Astrocyte (in vitro differentiated cells and primary cell): ENCODE data around the gene WDR64. TPM values are rescaled to one million over a fixed set of nuclear protein-coding genes. Genes with fewer than 3 reads are reported as not detected.

Source experiments
- DNase-seq: peaks from one replicate; pipeline ENCODE4 v3.0.0-alpha.2; 2010; ENCODE audit warnings: low read depth
- FAIRE-seq: peaks from 2 replicates; lab custom pipeline; 2011; peaks lifted over from hg19 to GRCh38; lab: Jason Lieb, UNC
- H2AFZ ChIP-seq: 2 replicates; pipeline ENCODE4 v1.6.0; 2012; ENCODE audit warnings: low read depth, low read length, inconsistent platforms
- H3K27ac ChIP-seq: 2 replicates; pipeline ENCODE4 v1.5.1; 2011; ENCODE audit warnings: low read depth, low read length, inconsistent platforms
- H3K27me3 ChIP-seq: 2 replicates; pipeline ENCODE4 v1.6.0; 2011; ENCODE audit warnings: low read length, inconsistent platforms; ENCODE audit not compliant: insufficient read depth
- H3K36me3 ChIP-seq: 2 replicates; pipeline ENCODE4 v1.5.1; 2011; ENCODE audit warnings: low read length, inconsistent platforms; ENCODE audit not compliant: insufficient read depth
- H3K4me1 ChIP-seq: 2 replicates; pipeline ENCODE4 v1.5.1; 2011; ENCODE audit warnings: low read length, inconsistent platforms; ENCODE audit not compliant: insufficient read depth
- H3K4me2 ChIP-seq: 2 replicates; pipeline ENCODE4 v1.6.0; 2012; ENCODE audit warnings: low read length, inconsistent platforms
- H3K4me3 ChIP-seq: 2 replicates; pipeline ENCODE4 v1.5.1; 2011; ENCODE audit warnings: low read depth, mild to moderate bottlenecking, low read length, inconsistent platforms; ENCODE audit not compliant: insufficient read depth
- H3K79me2 ChIP-seq: 2 replicates; pipeline ENCODE4 v1.6.0; 2012; ENCODE audit warnings: mild to moderate bottlenecking, low read length, inconsistent platforms; ENCODE audit not compliant: insufficient read depth
- H3K9ac ChIP-seq: 2 replicates; pipeline ENCODE4 v1.6.0; 2012; ENCODE audit warnings: mild to moderate bottlenecking, low read length, inconsistent platforms
- H3K9me3 ChIP-seq: 2 replicates; pipeline ENCODE4 v1.5.1; 2012; ENCODE audit warnings: low read depth, mild to moderate bottlenecking, low read length, inconsistent platforms; ENCODE audit not compliant: insufficient read depth
- H4K20me1 ChIP-seq: 2 replicates; pipeline ENCODE4 v1.6.0; 2012; ENCODE audit warnings: low read length, inconsistent platforms; ENCODE audit not compliant: insufficient read depth
- H3K27ac Mint-ChIP-seq: one replicate; pipeline ENCODE4 v1.8.0; 2021; ENCODE audit warnings: mild to moderate bottlenecking, mixed read lengths; ENCODE audit not compliant: unreplicated experiment
- H3K27me3 Mint-ChIP-seq: one replicate; pipeline ENCODE4 v1.8.0; 2021; ENCODE audit warnings: low read depth, mixed read lengths; ENCODE audit not compliant: unreplicated experiment
- H3K36me3 Mint-ChIP-seq: one replicate; pipeline ENCODE4 v1.8.0; 2021; ENCODE audit warnings: low read depth, mixed read lengths; ENCODE audit not compliant: unreplicated experiment
- H3K4me1 Mint-ChIP-seq: one replicate; pipeline ENCODE4 v1.8.0; 2021; ENCODE audit warnings: low read depth, mixed read lengths; ENCODE audit not compliant: unreplicated experiment
- H3K4me3 Mint-ChIP-seq: one replicate; pipeline ENCODE4 v1.8.0; 2021; ENCODE audit warnings: mild to moderate bottlenecking, moderate library complexity, mixed read lengths; ENCODE audit not compliant: unreplicated experiment
- H3K9me3 Mint-ChIP-seq: one replicate; pipeline ENCODE4 v1.8.0; 2021; ENCODE audit warnings: mild to moderate bottlenecking, mixed read lengths; ENCODE audit not compliant: unreplicated experiment
- EZH2 ChIP-seq: IDR thresholded peaks from 2 replicates; pipeline ENCODE4 v1.6.1; 2012; ENCODE audit warnings: mild to moderate bottlenecking, low read length, inconsistent platforms; ENCODE audit not compliant: insufficient read depth
- total RNA-seq: library from RNA; stranded (reverse); gene quantifications from 2 replicates; pipeline ENCODE4 v1.2.1, GENCODE V29; 2021
- TF ChIP-seq, protein P1 (sequence below): IDR thresholded peaks from 2 replicates; pipeline ENCODE4 v1.5.1; 2011; ENCODE audit warnings: low read depth, mild to moderate bottlenecking, inconsistent platforms, low read length, moderate library complexity; ENCODE audit not compliant: insufficient read depth

The WDR64 gene
- total RNA-seq, 1 donor from 2014 or later, result not detected

DNA sequence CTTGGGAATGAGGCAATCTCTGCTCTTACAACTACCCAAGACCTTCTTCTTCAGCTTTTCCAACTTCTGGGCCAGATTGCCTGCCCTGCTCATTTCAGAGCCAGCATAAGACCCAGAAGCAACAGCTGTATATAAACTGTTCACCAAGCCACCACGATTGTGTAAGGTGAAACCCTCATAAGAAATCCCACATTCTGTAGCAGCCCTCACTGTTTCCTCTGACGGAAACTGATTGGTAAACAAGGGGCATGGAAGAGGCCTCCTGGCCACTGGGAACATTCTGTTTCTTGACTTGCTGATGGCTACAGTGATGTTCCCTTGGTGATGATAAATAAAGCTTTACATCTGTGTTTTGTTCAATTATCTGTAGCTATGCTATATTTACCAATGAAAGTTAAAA, 156.2 kb downstream of the WDR64 start:
- H3K9me3 ChIP-seq, result no peaks in the 10 kb centered on the region
- H3K4me3 Mint-ChIP-seq, result no peak overlapping the region
- no peaks in the 10 kb centered on the region for H3K79me2 ChIP-seq
- no peak overlapping the region for H3K27ac ChIP-seq
- H3K4me1 ChIP-seq, result no peaks in the 10 kb centered on the region
- no peaks in the 10 kb centered on the region for H3K9me3 Mint-ChIP-seq
- DNase-seq, result no peak
- no peak overlapping the region for H2AFZ ChIP-seq
- no peaks in the 10 kb centered on the region for H4K20me1 ChIP-seq
- H3K36me3 Mint-ChIP-seq, result no peaks in the 10 kb centered on the region
- no peak overlapping the region for H3K27ac Mint-ChIP-seq
- no peaks in the 10 kb centered on the region for H3K4me1 Mint-ChIP-seq
- no peaks in the 10 kb centered on the region for H3K27me3 Mint-ChIP-seq
- no peak overlapping the region for H3K9ac ChIP-seq
- no peak overlapping the region for H3K4me3 ChIP-seq
- no peaks in the 10 kb centered on the region for H3K36me3 ChIP-seq
- H3K27me3 ChIP-seq, result no peaks in the 10 kb centered on the region
- TF ChIP-seq EZH2, result no peak
- TF ChIP-seq, protein P1, sequence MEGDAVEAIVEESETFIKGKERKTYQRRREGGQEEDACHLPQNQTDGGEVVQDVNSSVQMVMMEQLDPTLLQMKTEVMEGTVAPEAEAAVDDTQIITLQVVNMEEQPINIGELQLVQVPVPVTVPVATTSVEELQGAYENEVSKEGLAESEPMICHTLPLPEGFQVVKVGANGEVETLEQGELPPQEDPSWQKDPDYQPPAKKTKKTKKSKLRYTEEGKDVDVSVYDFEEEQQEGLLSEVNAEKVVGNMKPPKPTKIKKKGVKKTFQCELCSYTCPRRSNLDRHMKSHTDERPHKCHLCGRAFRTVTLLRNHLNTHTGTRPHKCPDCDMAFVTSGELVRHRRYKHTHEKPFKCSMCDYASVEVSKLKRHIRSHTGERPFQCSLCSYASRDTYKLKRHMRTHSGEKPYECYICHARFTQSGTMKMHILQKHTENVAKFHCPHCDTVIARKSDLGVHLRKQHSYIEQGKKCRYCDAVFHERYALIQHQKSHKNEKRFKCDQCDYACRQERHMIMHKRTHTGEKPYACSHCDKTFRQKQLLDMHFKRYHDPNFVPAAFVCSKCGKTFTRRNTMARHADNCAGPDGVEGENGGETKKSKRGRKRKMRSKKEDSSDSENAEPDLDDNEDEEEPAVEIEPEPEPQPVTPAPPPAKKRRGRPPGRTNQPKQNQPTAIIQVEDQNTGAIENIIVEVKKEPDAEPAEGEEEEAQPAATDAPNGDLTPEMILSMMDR, result no peak
- no peak for FAIRE-seq
- no peak overlapping the region for H3K4me2 ChIP-seq

DNA sequence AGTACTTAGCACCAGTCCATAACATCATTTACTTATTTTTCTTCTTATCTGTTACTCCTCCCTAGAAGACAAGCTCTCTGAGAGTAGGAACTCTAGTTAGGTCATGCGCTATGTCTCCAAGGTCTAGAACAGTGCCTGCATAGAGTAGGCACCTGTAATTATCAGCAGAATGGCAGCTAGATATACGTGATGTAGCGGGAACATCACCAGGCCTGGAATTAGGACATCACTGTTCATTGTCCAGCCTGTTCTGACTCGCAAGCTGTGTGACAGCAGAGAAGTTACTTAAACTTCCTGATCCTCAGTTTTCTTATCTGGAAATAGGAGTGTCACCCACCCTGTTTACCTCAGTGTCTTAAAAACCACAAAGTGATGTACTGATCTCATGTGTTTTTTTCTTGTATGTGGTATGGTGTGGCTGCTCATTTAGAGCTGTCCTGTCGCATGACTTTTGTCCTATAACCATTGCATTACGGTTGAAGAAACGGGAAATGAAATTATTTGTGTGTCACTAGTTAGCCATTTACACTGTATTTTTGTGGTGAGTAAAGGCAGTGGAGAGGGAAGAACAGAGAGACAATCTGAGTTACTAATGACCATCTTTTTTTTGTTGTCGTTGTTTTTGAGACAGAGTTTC, 158.8 kb downstream of the WDR64 start:
- H3K36me3 ChIP-seq, result no peaks in the 10 kb centered on the region
- no peak overlapping the region for H3K27ac Mint-ChIP-seq
- FAIRE-seq (no peak), DNase-seq (no peak)
- H3K36me3 Mint-ChIP-seq, result no peaks in the 10 kb centered on the region
- no peaks in the 10 kb centered on the region for H3K4me1 Mint-ChIP-seq
- no peak overlapping the region for H3K27ac ChIP-seq
- no peaks in the 10 kb centered on the region for H3K9me3 Mint-ChIP-seq
- no peak overlapping the region for H2AFZ ChIP-seq
- H3K27me3 ChIP-seq, result no peaks in the 10 kb centered on the region
- TF ChIP-seq, protein P1, result no peak
- TF ChIP-seq EZH2, result no peak
- no peaks in the 10 kb centered on the region for H3K79me2 ChIP-seq
- H3K27me3 Mint-ChIP-seq, result no peaks in the 10 kb centered on the region
- H3K9ac ChIP-seq, result no peak overlapping the region
- no peak overlapping the region for H3K4me3 ChIP-seq
- no peak overlapping the region for H3K4me3 Mint-ChIP-seq
- no peaks in the 10 kb centered on the region for H4K20me1 ChIP-seq
- no peaks in the 10 kb centered on the region for H3K4me1 ChIP-seq
- no peak overlapping the region for H3K4me2 ChIP-seq
- H3K9me3 ChIP-seq, result no peaks in the 10 kb centered on the region

DNA sequence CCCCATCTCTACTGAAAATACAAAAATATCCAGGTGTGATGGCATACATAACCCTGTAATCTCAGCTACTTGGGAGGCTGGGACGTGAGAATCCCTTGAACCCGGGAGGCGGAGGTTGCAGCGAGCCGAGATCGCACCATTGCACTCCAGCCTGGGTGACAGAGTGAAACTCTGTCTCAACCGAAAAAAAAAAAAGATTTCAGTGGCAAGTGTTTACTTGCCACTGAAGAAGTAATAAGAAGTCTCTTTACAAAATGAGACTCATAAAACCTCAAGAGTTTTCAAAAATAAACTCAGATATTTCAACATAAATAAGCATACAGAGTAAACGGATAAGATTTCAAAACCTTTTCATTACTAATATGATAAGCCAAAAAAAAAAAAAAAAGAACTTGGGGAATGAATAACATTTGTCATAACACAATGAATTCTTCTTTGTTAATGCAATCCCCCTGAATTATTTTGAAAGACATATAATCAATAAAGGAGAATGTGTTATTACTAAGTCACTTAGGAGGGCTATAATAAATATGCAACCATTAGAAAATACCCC, 161.8 kb downstream of the WDR64 start:
- no peaks in the 10 kb centered on the region for H3K36me3 ChIP-seq
- Mint-ChIP-seq H3K36me3 (no peaks in the 10 kb centered on the region), H3K4me3 (no peak overlapping the region), H3K27me3 (no peaks in the 10 kb centered on the region), H3K9me3 (no peaks in the 10 kb centered on the region), H3K4me1 (peaks cover 6% of the 10 kb centered on the region), H3K27ac (no peak overlapping the region)
- H3K4me1 ChIP-seq, result no peaks in the 10 kb centered on the region
- H3K27me3 ChIP-seq, result no peaks in the 10 kb centered on the region
- no peaks in the 10 kb centered on the region for H3K9me3 ChIP-seq
- H4K20me1 ChIP-seq, result no peaks in the 10 kb centered on the region
- DNase-seq, result no peak
- H3K9ac ChIP-seq, result no peak overlapping the region
- no peak overlapping the region for H3K27ac ChIP-seq
- no peak overlapping the region for H2AFZ ChIP-seq
- TF ChIP-seq, protein P1, result no peak
- no peak for TF ChIP-seq EZH2
- no peaks in the 10 kb centered on the region for H3K79me2 ChIP-seq
- H3K4me2 ChIP-seq, result no peak overlapping the region
- no peak for FAIRE-seq
- H3K4me3 ChIP-seq, result no peak overlapping the region
